GM21526 (cell line): ENCODE data around the gene INPP5D.
A peak's percentile ranks its signal among the peaks of the same experiment; 100 is the strongest.
"Not testable (repeated sequence)": the region's sequence is repeated elsewhere in the genome, so short reads cannot be mapped to it uniquely, and the experiment has no call there.

Experiments used
- ATAC-seq: cut with Tn5 transposase; IDR thresholded peaks from one replicate; pipeline ENCODE4 v1.9.1; 2021; ENCODE audit warnings: moderate library complexity; ENCODE audit not compliant: unreplicated experiment, low FRiP score

The INPP5D gene

GRCh38 chr2:233199870-233200269 is 139.7 kb downstream of the INPP5D start:
- ATAC-seq, result no peak

GRCh38 chr2:233200790-233201189 is 140.6 kb downstream of the INPP5D start:
- not testable (repeated sequence) for ATAC-seq

GRCh38 chr2:233201258-233202013 is 141.3 kb downstream of the INPP5D start:
- no peak for ATAC-seq

GRCh38 chr2:233202531-233202944 is 142.4 kb downstream of the INPP5D start:
- no peak for ATAC-seq

GRCh38 chr2:233203060-233203459 is 142.9 kb downstream of the INPP5D start:
- ATAC-seq, result no peak

- ATAC-seq, result no peak
Observed at GRCh38 chr2:233204286-233204936, 144.3 kb downstream of the INPP5D start.

GRCh38 chr2:233208382-233209116 is 148.4 kb downstream of the INPP5D start:
- ATAC-seq, result no peak

GRCh38 chr2:233209117-233209532 is 149.0 kb downstream of the INPP5D start:
- no peak for ATAC-seq

- ATAC-seq, result no peak
Observed at GRCh38 chr2:233209533-233210171, 149.5 kb downstream of the INPP5D start.

GRCh38 chr2:233210281-233210680 is 150.1 kb downstream of the INPP5D start:
- no peak for ATAC-seq

- no peak for ATAC-seq
Observed at GRCh38 chr2:233210843-233211547, 150.9 kb downstream of the INPP5D start.

- no peak for ATAC-seq
Observed at GRCh38 chr2:233211548-233211895, 151.4 kb downstream of the INPP5D start.

- no peak for ATAC-seq
Observed at GRCh38 chr2:233213011-233213410, 152.9 kb downstream of the INPP5D start.

- ATAC-seq, result no peak
Observed at GRCh38 chr2:233213975-233214374, 153.8 kb downstream of the INPP5D start.

- ATAC-seq, result no peak
Observed at GRCh38 chr2:233217892-233218377, 157.8 kb downstream of the INPP5D start.

GRCh38 chr2:233218836-233219235 is 158.7 kb downstream of the INPP5D start:
- no peak for ATAC-seq

GRCh38 chr2:233219848-233220247 is 159.7 kb downstream of the INPP5D start:
- ATAC-seq, result no peak

- ATAC-seq, result no peak
Observed at GRCh38 chr2:233221378-233222063, 161.4 kb downstream of the INPP5D start.

GRCh38 chr2:233223059-233223894 is 163.1 kb downstream of the INPP5D start:
- ATAC-seq, result peak; percentile 63
